HG03159 (cell line): ENCODE data around the gene ZAR1L.
"Not testable (repeated sequence)": the region's sequence is repeated elsewhere in the genome, so short reads cannot be mapped to it uniquely, and the experiment has no call there.

Experiments
- ATAC-seq: cut with Tn5 transposase; IDR thresholded peaks from one replicate; pipeline ENCODE4 v1.9.1; 2021; ENCODE audit warnings: mild to moderate bottlenecking, moderate library complexity; ENCODE audit not compliant: unreplicated experiment

The ZAR1L gene

GRCh38 chr13:32315238-32316027 lies at the start of gene ZAR1L, which contains the start of gene BRCA2:
Gene ZAR1L, minus strand, starts transcription at chr13:32315363. Its CDS starts 3,438 bp downstream, at chr13:32311925.
Gene BRCA2, plus strand, starts transcription at chr13:32315508. Its CDS starts 953 bp downstream, at chr13:32316461.
- ATAC-seq = peak; percentile 90

- ATAC-seq = no peak
Observed at GRCh38 chr13:32362574-32362973, 47.4 kb upstream of the ZAR1L start.

GRCh38 chr13:32355935-32356334 lies 40.8 kb upstream of the ZAR1L start:
- ATAC-seq = not testable (repeated sequence)

- ATAC-seq = peak; percentile 78
Observed at GRCh38 chr13:32354040-32354439, 38.9 kb upstream of the ZAR1L start.

GRCh38 chr13:32350839-32351441 lies 35.8 kb upstream of the ZAR1L start:
- ATAC-seq = not testable (repeated sequence)

GRCh38 chr13:32347651-32348050 lies 32.5 kb upstream of the ZAR1L start:
- ATAC-seq = no peak

GRCh38 chr13:32340914-32341313 lies 25.8 kb upstream of the ZAR1L start:
- ATAC-seq = no peak

GRCh38 chr13:32334671-32335070 lies 19.5 kb upstream of the ZAR1L start:
- no peak for ATAC-seq

GRCh38 chr13:32330441-32330840 lies 15.3 kb upstream of the ZAR1L start:
- no peak for ATAC-seq

GRCh38 chr13:32323912-32324311 lies 8.7 kb upstream of the ZAR1L start:
- no peak for ATAC-seq

GRCh38 chr13:32320528-32320927 lies 5.4 kb upstream of the ZAR1L start:
- no peak for ATAC-seq

- no peak for ATAC-seq
Observed at GRCh38 chr13:32317716-32318465, 2.7 kb upstream of the ZAR1L start.

GRCh38 chr13:32316501-32316900 lies 1.3 kb upstream of the ZAR1L start:
- ATAC-seq = no peak

- ATAC-seq = peak; percentile 36
Observed at GRCh38 chr13:32316028-32316339, 821 bp upstream of the ZAR1L start.

- peak; percentile 37 for ATAC-seq
Observed at GRCh38 chr13:32314271-32315237, 609 bp downstream of the ZAR1L start.

- no peak for ATAC-seq
Observed at GRCh38 chr13:32311188-32311897, 3.8 kb downstream of the ZAR1L start.

GRCh38 chr13:32310134-32310706 lies 4.9 kb downstream of the ZAR1L start:
- ATAC-seq = peak; percentile 60

GRCh38 chr13:32309312-32310133 lies 5.6 kb downstream of the ZAR1L start:
- peak; percentile 27 for ATAC-seq

- ATAC-seq = no peak
Observed at GRCh38 chr13:32305646-32306045, 9.5 kb downstream of the ZAR1L start.
